Measurements from ENCODE around the gene CA9. TPM values are rescaled to one million over a fixed set of nuclear protein-coding genes. Genes with fewer than 3 reads are reported as not detected.

Gene CA9
- total and polyA plus RNA-seq, 2 donors from 2014 or later, result 0.67 to 0.85 TPM

DNA sequence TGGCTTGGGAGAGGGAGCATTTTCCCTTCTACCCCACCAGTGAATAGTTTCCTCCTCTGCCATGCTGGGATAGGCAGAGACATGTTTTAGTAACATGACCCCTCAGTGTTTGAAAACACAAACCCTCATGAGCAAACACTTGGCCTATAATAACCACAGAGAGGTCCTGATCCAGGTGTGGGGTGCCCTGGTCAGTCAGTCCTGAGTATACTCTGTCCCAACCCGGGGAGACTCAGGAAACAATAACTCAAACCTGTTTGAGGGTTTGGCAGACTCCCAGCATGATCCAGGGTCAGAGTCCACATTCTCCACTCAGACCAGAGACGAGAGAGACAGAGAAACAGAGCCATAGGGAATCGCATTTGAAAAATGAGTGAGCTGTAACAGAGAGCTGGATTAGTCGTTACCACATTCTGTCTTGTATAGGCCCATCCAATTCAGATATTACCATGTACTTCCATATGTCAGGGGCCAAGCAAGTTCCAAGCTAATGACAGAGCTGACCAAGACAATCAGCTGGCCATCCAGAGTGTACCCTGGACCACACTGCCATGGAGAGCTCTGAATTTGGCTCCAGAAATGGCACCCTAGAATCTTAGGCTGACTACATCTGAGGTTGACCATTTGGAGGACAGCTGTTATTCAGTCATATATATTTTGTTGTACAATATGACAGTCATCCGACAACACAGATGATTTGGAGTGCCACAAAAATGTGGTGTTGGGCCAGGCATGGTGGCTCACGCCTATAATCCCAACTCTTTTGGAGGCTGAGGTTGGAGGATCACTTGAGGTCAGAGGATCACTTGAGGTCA lies 4.2 kb upstream of the CA9 start:
- Histone ChIP-seq H3K9me3 (ENCODE audit: control insufficient read depth in 2 of 3, insufficient read depth in 1 of 3, low read length in 3 of 3) (no peaks in the 10 kb centered on the region), H3K27me3 (ENCODE audit: control insufficient read depth, insufficient read depth, low read length) (no peaks in the 10 kb centered on the region), H3K9ac (ENCODE audit: low read length in 3 of 3) (no peak overlapping the region), H3K4me3 (ENCODE audit: low read length in 3 of 3) (no peak overlapping the region), H3K36me3 (ENCODE audit: control insufficient read depth in 2 of 3, insufficient read depth in 3 of 3, low read length in 3 of 3) (no peaks in the 10 kb centered on the region), H3K4me1 (ENCODE audit: control insufficient read depth in 2 of 3, insufficient read depth in 2 of 3, low read depth in 1 of 3, low read length in 3 of 3) (peaks cover 0 to 18% (median 15%) of the 10 kb centered on the region in 3 donors), H3K27ac (ENCODE audit: low read depth in 2 of 2, low read length in 2 of 2) (peak overlapping the region; percentile 37 to 49)
- FAIRE-seq (peak; percentile 15), DNase-seq (peak in 3 of 5 donors; percentile 8 to 75 (median 35))
- TF ChIP-seq, protein P1, sequence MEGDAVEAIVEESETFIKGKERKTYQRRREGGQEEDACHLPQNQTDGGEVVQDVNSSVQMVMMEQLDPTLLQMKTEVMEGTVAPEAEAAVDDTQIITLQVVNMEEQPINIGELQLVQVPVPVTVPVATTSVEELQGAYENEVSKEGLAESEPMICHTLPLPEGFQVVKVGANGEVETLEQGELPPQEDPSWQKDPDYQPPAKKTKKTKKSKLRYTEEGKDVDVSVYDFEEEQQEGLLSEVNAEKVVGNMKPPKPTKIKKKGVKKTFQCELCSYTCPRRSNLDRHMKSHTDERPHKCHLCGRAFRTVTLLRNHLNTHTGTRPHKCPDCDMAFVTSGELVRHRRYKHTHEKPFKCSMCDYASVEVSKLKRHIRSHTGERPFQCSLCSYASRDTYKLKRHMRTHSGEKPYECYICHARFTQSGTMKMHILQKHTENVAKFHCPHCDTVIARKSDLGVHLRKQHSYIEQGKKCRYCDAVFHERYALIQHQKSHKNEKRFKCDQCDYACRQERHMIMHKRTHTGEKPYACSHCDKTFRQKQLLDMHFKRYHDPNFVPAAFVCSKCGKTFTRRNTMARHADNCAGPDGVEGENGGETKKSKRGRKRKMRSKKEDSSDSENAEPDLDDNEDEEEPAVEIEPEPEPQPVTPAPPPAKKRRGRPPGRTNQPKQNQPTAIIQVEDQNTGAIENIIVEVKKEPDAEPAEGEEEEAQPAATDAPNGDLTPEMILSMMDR (IDR thresholded peaks at IDR 0.05; ENCODE audit: borderline replicate concordance, extremely low read depth, insufficient read depth), result no peak
- intact Hi-C loops (cut with DNase I), result no loop called here

DNA sequence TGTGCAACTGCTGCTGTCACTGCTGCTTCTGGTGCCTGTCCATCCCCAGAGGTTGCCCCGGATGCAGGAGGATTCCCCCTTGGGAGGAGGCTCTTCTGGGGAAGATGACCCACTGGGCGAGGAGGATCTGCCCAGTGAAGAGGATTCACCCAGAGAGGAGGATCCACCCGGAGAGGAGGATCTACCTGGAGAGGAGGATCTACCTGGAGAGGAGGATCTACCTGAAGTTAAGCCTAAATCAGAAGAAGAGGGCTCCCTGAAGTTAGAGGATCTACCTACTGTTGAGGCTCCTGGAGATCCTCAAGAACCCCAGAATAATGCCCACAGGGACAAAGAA lies 265 bp downstream of the CA9 start:
- DNase-seq (no peak), FAIRE-seq (no peak)
- H3K36me3 ChIP-seq (ENCODE audit: control insufficient read depth in 2 of 3, insufficient read depth in 3 of 3, low read length in 3 of 3), result no peaks in the 10 kb centered on the region
- no peak overlapping the region for H3K9ac ChIP-seq (ENCODE audit: low read length in 3 of 3)
- H3K4me1 ChIP-seq (ENCODE audit: control insufficient read depth in 2 of 3, insufficient read depth in 2 of 3, low read depth in 1 of 3, low read length in 3 of 3), result peaks cover 0 to 4% (median 3%) of the 10 kb centered on the region in 3 donors
- no peak overlapping the region for H3K4me3 ChIP-seq (ENCODE audit: low read length in 3 of 3)
- no peak overlapping the region for H3K27ac ChIP-seq (ENCODE audit: low read depth in 2 of 2, low read length in 2 of 2)
- TF ChIP-seq, protein P1 (IDR thresholded peaks at IDR 0.05; ENCODE audit: borderline replicate concordance, extremely low read depth, insufficient read depth), result no peak
- intact Hi-C loops (cut with DNase I), result no loop called here
- no peaks in the 10 kb centered on the region for H3K27me3 ChIP-seq (ENCODE audit: control insufficient read depth, insufficient read depth, low read length)
- H3K9me3 ChIP-seq (ENCODE audit: control insufficient read depth in 2 of 3, insufficient read depth in 1 of 3, low read length in 3 of 3), result no peaks in the 10 kb centered on the region

GRCh38 chr9:35675204-35675603 lies 1.5 kb downstream of the CA9 start:
- H3K9ac ChIP-seq (ENCODE audit: low read length in 3 of 3), result no peak overlapping the region

More at GRCh38 chr9:35675204-35675603, 1.5 kb downstream of the CA9 start:
- Histone ChIP-seq H3K4me3 (ENCODE audit: low read length in 3 of 3) (peak overlapping the region in 2 of 3 donors; percentile 16 to 53), H3K9me3 (ENCODE audit: control insufficient read depth in 2 of 3, insufficient read depth in 1 of 3, low read length in 3 of 3) (no peaks in the 10 kb centered on the region), H3K27ac (ENCODE audit: low read depth in 2 of 2, low read length in 2 of 2) (no peak overlapping the region), H3K27me3 (ENCODE audit: control insufficient read depth, insufficient read depth, low read length) (no peaks in the 10 kb centered on the region), H3K36me3 (ENCODE audit: control insufficient read depth in 2 of 3, insufficient read depth in 3 of 3, low read length in 3 of 3) (no peaks in the 10 kb centered on the region), H3K4me1 (ENCODE audit: control insufficient read depth in 2 of 3, insufficient read depth in 2 of 3, low read depth in 1 of 3, low read length in 3 of 3) (peaks cover 0 to 3% (median 0%) of the 10 kb centered on the region in 3 donors)
- DNase-seq (peak in 2 of 5 donors; percentile 27), FAIRE-seq (no peak)
- TF ChIP-seq, protein P1 (IDR thresholded peaks at IDR 0.05; ENCODE audit: borderline replicate concordance, extremely low read depth, insufficient read depth), result no peak
- intact Hi-C loops (cut with DNase I), result no loop called here

All from kidney (tissue), 14 donors.